Loucy (cell line): ENCODE data around the gene MELK.

Source experiments
- H2AFZ ChIP-seq: fragments of 200-600 bp; sonication (generic); 2 replicates; pipeline ENCODE4 v1.6.0; 2016; ENCODE audit warnings: antibody characterized with exemption, mild to moderate bottlenecking, low read length, moderate library complexity
- H3F3A ChIP-seq: fragments of 200-600 bp; 2 replicates; pipeline ENCODE4 v1.6.0; 2016; ENCODE audit warnings: antibody characterized with exemption, low read depth, mild to moderate bottlenecking
- H3K27me3 ChIP-seq: fragments of 200-600 bp; sonication (generic); 2 replicates; pipeline ENCODE4 v1.6.1; 2014; ENCODE audit warnings: low read length, mild to moderate bottlenecking; ENCODE audit not compliant: insufficient read depth, poor library complexity, severe bottlenecking
- H3K36me3 ChIP-seq: fragments of 200-600 bp; sonication (generic); 2 replicates; pipeline ENCODE4 v1.6.1; 2016; ENCODE audit warnings: low read length; ENCODE audit not compliant: insufficient read depth
- H3K4me1 ChIP-seq: fragments of 200-600 bp; sonication (generic); 2 replicates; pipeline ENCODE4 v1.5.1; 2014; ENCODE audit warnings: low read length, mild to moderate bottlenecking; ENCODE audit not compliant: insufficient read depth, poor library complexity, severe bottlenecking
- H3K4me2 ChIP-seq: fragments of 200-600 bp; sonication (generic); 2 replicates; pipeline ENCODE4 v1.6.0; 2014; ENCODE audit warnings: antibody characterized with exemption, low read length, low read depth, mild to moderate bottlenecking; ENCODE audit not compliant: poor library complexity, severe bottlenecking
- H3K4me3 ChIP-seq: fragments of 200-600 bp; sonication (generic); 2 replicates; pipeline ENCODE4 v1.5.1; 2014; ENCODE audit warnings: low read length, mild to moderate bottlenecking, mixed read lengths; ENCODE audit not compliant: poor library complexity, severe bottlenecking
- H3K79me2 ChIP-seq: fragments of 200-600 bp; sonication (generic); 2 replicates; pipeline ENCODE4 v1.6.1; 2014; ENCODE audit warnings: low read length; ENCODE audit not compliant: insufficient read depth
- H3K9ac ChIP-seq: fragments of 200-600 bp; sonication (generic); 2 replicates; pipeline ENCODE4 v1.6.0; 2014; ENCODE audit warnings: mild to moderate bottlenecking, low read depth, low read length, moderate library complexity; ENCODE audit not compliant: poor library complexity, severe bottlenecking
- H3K9me2 ChIP-seq: fragments of 200-600 bp; sonication (generic); replicated peaks from 2 replicates; pipeline ENCODE4 v1.6.1; 2016; ENCODE audit warnings: low read depth, low read length, mixed read lengths
- H3K9me3 ChIP-seq: fragments of 200-600 bp; sonication (generic); 2 replicates; pipeline ENCODE4 v1.6.1; 2014; ENCODE audit warnings: mild to moderate bottlenecking, antibody characterized with exemption, low read length, low read depth; ENCODE audit not compliant: insufficient read depth
- H4K20me1 ChIP-seq: fragments of 200-600 bp; sonication (generic); 2 replicates; pipeline ENCODE4 v1.6.0; 2014; ENCODE audit warnings: antibody characterized with exemption, low read length, mild to moderate bottlenecking; ENCODE audit not compliant: insufficient read depth, poor library complexity, severe bottlenecking
- CTCF ChIP-seq: fragments of 200-600 bp; sonication (generic); conservative IDR thresholded peaks from 2 replicates; pipeline ENCODE4 v1.5.1; 2014; ENCODE audit warnings: mild to moderate bottlenecking, antibody characterized with exemption, low read length
- EZH2phosphoT487 ChIP-seq: fragments of 200-600 bp; IDR thresholded peaks from 2 replicates; pipeline ENCODE4 v1.6.1; 2018; ENCODE audit warnings: antibody characterized with exemption, mild to moderate bottlenecking, moderate library complexity, borderline replicate concordance

The MELK gene

DNA sequence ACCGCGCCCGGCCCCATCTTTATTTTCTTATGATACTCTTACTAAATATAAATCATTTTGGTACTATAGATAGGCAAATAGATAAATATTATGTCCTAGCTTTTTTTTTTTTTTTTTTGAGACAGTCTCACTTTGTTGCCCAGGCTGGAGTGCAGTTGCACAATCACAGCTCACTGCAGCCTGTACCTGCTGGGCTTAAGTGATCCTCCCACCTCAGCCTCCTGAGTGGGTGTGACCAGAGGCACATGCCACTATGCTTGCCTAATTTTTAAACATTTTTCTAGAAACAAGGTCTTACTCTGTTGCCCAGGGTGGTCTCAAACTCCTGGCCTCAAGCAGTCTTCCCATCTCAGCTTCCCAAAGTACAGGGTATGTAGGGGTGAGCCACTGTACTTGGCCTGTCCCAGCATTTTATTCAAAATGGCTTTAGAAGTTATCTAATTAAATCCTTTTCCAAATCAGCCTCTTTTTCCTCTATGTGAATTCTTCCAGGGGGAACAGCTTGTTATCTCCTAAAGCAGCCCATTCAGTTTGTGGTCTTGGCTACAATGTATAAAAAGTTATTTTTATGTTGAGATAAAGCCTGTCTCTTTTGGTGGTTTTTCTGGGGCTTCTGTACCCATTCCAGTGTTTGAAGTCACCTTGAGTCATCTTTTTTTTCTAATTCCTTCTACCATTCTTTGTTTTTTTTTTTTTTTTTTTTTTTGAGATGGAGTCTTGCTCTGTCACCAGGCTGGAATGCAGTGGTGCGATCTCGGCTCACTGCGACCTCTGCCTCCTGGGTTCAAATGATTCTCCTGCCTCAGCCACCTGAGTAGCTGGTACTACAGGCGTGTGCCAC, 12.1 kb downstream of the MELK start:
- Histone ChIP-seq H3K4me2 (no peak overlapping the region), H3K4me1 (no peaks in the 10 kb centered on the region), H3F3A (no peaks in the 10 kb centered on the region), H3K9me3 (no peaks in the 10 kb centered on the region), H3K9me2 (no peaks in the 10 kb centered on the region), H3K9ac (no peak overlapping the region), H3K4me3 (no peak overlapping the region), H3K27me3 (no peaks in the 10 kb centered on the region), H3K36me3 (peaks cover 35% of the 10 kb centered on the region), H2AFZ (no peak overlapping the region), H3K79me2 (peaks cover 41% of the 10 kb centered on the region; the same call in 1 of the 2 replicates), H4K20me1 (peaks cover 4% of the 10 kb centered on the region)
- TF ChIP-seq CTCF, result no peak
- TF ChIP-seq EZH2phosphoT487, result no peak

- Histone ChIP-seq H3F3A (no peaks in the 10 kb centered on the region), H3K4me3 (no peak overlapping the region), H3K79me2 (peaks cover 9% of the 10 kb centered on the region; the same call in 1 of the 2 replicates), H4K20me1 (no peaks in the 10 kb centered on the region), H3K9me2 (no peaks in the 10 kb centered on the region), H3K4me2 (no peak overlapping the region), H3K4me1 (no peaks in the 10 kb centered on the region), H3K36me3 (peaks cover 65% of the 10 kb centered on the region), H3K27me3 (no peaks in the 10 kb centered on the region), H3K9me3 (no peaks in the 10 kb centered on the region), H3K9ac (no peak overlapping the region), H2AFZ (no peak overlapping the region)
- no peak for TF ChIP-seq CTCF
- TF ChIP-seq EZH2phosphoT487, result no peak
Observed at GRCh38 chr9:36590231-36590630, 17.5 kb downstream of the MELK start.

DNA sequence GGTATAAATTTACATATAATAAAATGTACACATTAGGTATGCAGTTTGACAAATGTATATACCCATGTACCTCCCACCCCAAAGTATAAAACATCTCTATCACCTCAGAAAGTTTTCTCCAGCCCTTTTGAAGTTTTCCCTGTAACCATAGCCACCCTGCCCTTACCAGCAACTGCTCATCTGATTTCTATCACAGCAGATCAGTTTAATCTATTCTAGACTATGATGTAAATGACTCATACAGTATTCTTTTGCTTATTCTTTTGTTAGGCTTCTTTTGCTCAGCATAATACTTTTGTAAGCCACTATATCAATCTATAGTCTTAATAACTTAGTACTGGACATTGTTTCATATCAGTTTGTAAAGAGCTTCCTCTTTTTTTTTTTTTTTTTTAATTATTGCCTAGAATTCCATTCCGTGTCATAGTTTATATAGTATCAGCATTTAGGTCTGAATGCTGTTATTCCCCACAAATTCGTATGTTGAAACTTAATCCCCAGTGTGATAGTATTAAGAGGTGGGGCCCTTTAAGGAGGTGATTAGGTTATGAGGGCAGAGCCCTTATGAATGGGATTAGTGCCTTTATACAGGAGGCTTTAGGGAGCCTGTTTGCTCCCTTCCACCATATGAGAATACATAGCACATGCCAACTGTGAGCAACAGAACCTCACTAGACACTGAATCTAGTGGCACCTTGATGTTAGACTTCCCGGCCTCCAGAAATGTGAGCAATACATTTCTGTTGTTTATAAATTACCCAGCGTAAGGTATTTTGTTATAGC, 20.3 kb downstream of the MELK start:
- H3K4me3 ChIP-seq, result no peak overlapping the region
- H3K4me2 ChIP-seq, result no peak overlapping the region
- no peak overlapping the region for H2AFZ ChIP-seq
- H3K9me3 ChIP-seq, result no peaks in the 10 kb centered on the region
- H3K9ac ChIP-seq, result no peak overlapping the region
- no peaks in the 10 kb centered on the region for H3K79me2 ChIP-seq
- no peaks in the 10 kb centered on the region for H3K27me3 ChIP-seq
- H3K4me1 ChIP-seq, result no peaks in the 10 kb centered on the region
- H4K20me1 ChIP-seq, result no peaks in the 10 kb centered on the region
- H3F3A ChIP-seq, result no peaks in the 10 kb centered on the region
- TF ChIP-seq EZH2phosphoT487 (no peak), CTCF (no peak)
- H3K9me2 ChIP-seq, result no peaks in the 10 kb centered on the region
- peaks cover 78% of the 10 kb centered on the region for H3K36me3 ChIP-seq
